Stomach smooth muscle (tissue), 2 donors: ENCODE data around the gene KRTAP4-1.
"Not testable (repeated sequence)": the region's sequence is repeated elsewhere in the genome, so short reads cannot be mapped to it uniquely, and the experiment has no call there.

Source experiments
- H3K27ac ChIP-seq: one replicate; pipeline ENCODE4 v1.7.0; 2013; ENCODE audit warnings: mild to moderate bottlenecking, low read length, inconsistent platforms
- H3K27me3 ChIP-seq, 2 donors: one replicate each; pipeline ENCODE4 v1.7.0; 2013; ENCODE audit warnings: low read length in 2 of 2; ENCODE audit not compliant: insufficient read depth in 2 of 2, control insufficient read depth in 1 of 2
- H3K36me3 ChIP-seq, 2 donors: one replicate each; pipeline ENCODE4 v1.7.0; 2013; ENCODE audit warnings: low read length in 2 of 2; ENCODE audit not compliant: control insufficient read depth in 2 of 2, insufficient read depth in 2 of 2
- H3K4me1 ChIP-seq: one replicate; pipeline ENCODE4 v1.7.0; 2013; ENCODE audit warnings: low read length; ENCODE audit not compliant: control insufficient read depth, insufficient read depth
- H3K4me3 ChIP-seq, 2 donors: one replicate each; pipeline ENCODE4 v1.7.0; 2013; ENCODE audit warnings: low read length in 2 of 2
- H3K9ac ChIP-seq, 2 donors: one replicate each; pipeline ENCODE4 v1.7.0; 2013; ENCODE audit warnings: low read length in 2 of 2, mild to moderate bottlenecking in 1 of 2
- H3K9me3 ChIP-seq, 2 donors: one replicate each; pipeline ENCODE4 v1.7.0; 2013; ENCODE audit warnings: low read length in 2 of 2; ENCODE audit not compliant: control insufficient read depth in 2 of 2
- donor health status: healthy.
- donor health status: Pancreatic carcinoma.

KRTAP4-1 gene

GRCh38 chr17:41199421-41200078, 14.8 kb upstream of the KRTAP4-1 start:
- H3K4me1 ChIP-seq: no peaks in the 10 kb centered on the region
- H3K9ac ChIP-seq: no peak overlapping the region
- H3K36me3 ChIP-seq: no peaks in the 10 kb centered on the region
- no peak overlapping the region for H3K27ac ChIP-seq
- H3K9me3 ChIP-seq: no peaks in the 10 kb centered on the region
- no peak overlapping the region for H3K4me3 ChIP-seq
- H3K27me3 ChIP-seq: no peaks in the 10 kb centered on the region

DNA sequence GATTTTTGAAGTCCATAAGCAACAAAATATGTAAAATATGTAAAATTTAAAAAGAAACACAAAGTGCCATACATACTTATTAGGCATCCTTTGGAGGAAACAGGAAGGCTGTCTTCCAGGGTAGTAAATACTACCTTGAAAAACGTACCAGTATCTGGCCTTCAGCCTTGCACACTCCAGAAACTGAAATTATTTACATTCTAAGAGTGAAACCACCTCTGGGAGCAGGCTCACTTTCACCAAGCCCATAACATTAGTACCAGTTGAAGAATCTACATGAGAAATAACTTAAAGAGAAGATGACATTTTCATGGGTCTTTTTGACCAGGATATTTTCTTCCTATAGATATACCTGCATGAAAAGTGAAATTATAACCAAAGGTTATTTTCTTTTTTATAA, 11.4 kb upstream of the KRTAP4-1 start:
- H3K9ac ChIP-seq: no peak overlapping the region
- no peaks in the 10 kb centered on the region for H3K9me3 ChIP-seq
- no peak overlapping the region for H3K27ac ChIP-seq
- H3K27me3 ChIP-seq: no peaks in the 10 kb centered on the region
- H3K4me3 ChIP-seq: no peak overlapping the region
- H3K4me1 ChIP-seq: no peaks in the 10 kb centered on the region
- no peaks in the 10 kb centered on the region for H3K36me3 ChIP-seq

GRCh38 chr17:41190328-41190727, 5.6 kb upstream of the KRTAP4-1 start:
- Histone ChIP-seq H3K27me3 (peaks cover 0 to 4% of the 10 kb centered on the region in 2 donors), H3K4me1 (no peaks in the 10 kb centered on the region), H3K9ac (no peak overlapping the region), H3K36me3 (no peaks in the 10 kb centered on the region), H3K27ac (no peak overlapping the region), H3K4me3 (no peak overlapping the region), H3K9me3 (no peaks in the 10 kb centered on the region)

DNA sequence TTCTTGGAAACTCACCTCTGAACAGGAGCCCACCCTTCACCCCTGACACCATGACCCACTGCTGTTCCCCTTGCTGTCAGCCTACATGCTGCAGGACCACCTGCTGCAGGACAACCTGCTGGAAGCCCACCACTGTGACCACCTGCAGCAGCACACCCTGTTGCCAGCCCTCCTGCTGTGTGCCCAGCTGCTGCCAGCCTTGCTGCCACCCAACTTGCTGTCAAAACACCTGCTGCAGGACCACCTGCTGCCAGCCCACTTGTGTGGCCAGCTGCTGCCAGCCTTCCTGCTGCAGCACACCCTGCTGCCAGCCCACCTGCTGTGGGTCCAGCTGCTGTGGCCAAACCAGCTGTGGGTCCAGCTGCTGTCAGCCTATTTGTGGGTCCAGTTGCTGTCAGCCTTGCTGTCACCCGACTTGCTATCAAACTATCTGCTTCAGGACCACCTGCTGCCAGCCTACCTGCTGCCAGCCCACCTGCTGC, 5.2 kb upstream of the KRTAP4-1 start, which contains the start of gene KRTAP9-1:
Gene KRTAP9-1, plus strand, starts transcription at position 51 of the 482 bp plus-strand sequence. Its CDS starts 0 bp downstream, at position 51.
- H3K27me3 ChIP-seq, H3K4me3 ChIP-seq, H3K9me3 ChIP-seq: not testable (repeated sequence)

GRCh38 chr17:41186872-41187271, 2.2 kb upstream of the KRTAP4-1 start:
- H3K4me3 ChIP-seq: no peak overlapping the region
- H3K9ac ChIP-seq: no peak overlapping the region
- H3K27ac ChIP-seq: no peak overlapping the region
- no peaks in the 10 kb centered on the region for H3K36me3 ChIP-seq
- no peaks in the 10 kb centered on the region for H3K4me1 ChIP-seq
- H3K27me3 ChIP-seq: peaks cover 0 to 4% of the 10 kb centered on the region in 2 donors
- no peaks in the 10 kb centered on the region for H3K9me3 ChIP-seq

More for the DNA sequence above, 5.2 kb upstream of the KRTAP4-1 start, which contains the start of gene KRTAP9-1:
- H3K36me3 ChIP-seq, H3K27ac ChIP-seq, H3K4me1 ChIP-seq, H3K9ac ChIP-seq: not testable (repeated sequence)

GRCh38 chr17:41185001-41185400, 290 bp upstream of the KRTAP4-1 start:
- no peaks in the 10 kb centered on the region for H3K4me1 ChIP-seq
- no peak overlapping the region for H3K4me3 ChIP-seq
- H3K36me3 ChIP-seq: no peaks in the 10 kb centered on the region
- H3K27me3 ChIP-seq: peaks cover 0 to 4% of the 10 kb centered on the region in 2 donors
- H3K9ac ChIP-seq: no peak overlapping the region
- H3K27ac ChIP-seq: no peak overlapping the region
- no peaks in the 10 kb centered on the region for H3K9me3 ChIP-seq

DNA sequence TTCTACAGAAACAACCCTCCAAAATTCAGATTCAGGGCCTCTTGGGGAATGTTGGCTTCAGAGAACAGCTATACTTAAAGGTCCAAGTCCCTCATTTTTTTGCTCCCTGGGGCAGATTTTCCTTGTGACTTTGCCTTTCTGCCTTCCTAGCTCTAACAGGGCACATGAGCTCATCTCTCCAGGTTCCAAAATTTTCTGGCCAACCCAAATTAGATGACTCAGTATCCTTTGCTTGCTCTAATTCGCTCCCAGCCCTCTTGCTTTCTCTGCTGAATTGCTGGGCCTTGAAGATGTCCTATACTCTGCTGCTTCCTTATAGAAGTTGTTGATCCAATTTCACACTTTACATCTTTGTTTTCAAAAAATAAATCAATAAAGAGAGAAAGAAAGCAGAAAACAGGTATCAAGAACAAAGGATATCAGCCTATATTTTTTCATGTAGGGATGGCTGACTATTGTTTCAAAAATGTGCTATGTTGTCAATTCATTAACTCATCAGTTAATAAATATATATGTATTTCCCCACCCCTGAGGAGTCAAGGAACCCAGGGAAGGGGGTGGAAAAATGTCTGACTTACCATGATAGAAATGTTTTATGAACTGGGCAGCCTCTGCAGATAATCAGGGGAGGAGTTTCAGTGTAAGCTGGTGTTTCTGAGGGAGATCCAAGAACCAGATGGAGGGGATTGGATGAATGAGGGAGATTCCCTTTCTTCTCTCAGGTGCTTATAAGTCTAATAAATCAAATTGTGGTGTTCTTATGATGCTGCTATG, 5.7 kb downstream of the KRTAP4-1 start:
- peaks cover 0 to 8% of the 10 kb centered on the region in 2 donors for H3K27me3 ChIP-seq
- H3K9ac ChIP-seq: no peak overlapping the region
- no peak overlapping the region for H3K27ac ChIP-seq
- no peak overlapping the region for H3K4me3 ChIP-seq
- H3K36me3 ChIP-seq: no peaks in the 10 kb centered on the region
- no peaks in the 10 kb centered on the region for H3K9me3 ChIP-seq
- H3K4me1 ChIP-seq: no peaks in the 10 kb centered on the region

DNA sequence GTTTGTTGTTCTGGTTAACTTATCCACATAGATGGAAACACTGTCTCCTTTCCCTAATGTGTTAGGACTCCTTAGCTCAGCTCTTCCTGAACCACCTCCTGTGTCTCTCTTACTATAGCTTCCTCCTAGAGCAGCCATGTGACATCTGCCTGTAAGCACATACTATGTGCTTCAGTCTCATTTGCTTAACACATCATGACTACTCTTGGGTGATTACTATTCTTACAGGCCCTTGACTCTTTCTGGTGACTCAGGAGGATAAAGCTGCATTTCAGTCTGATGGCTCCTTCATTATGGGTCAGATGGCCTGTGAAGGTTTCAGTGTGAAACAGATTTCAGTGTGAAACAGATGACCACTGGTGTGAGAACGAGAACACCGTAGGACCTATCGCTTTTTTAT, 6.4 kb downstream of the KRTAP4-1 start:
- Histone ChIP-seq H3K9me3 (no peaks in the 10 kb centered on the region), H3K27ac (no peak overlapping the region), H3K4me3 (no peak overlapping the region), H3K27me3 (peaks cover 0 to 9% of the 10 kb centered on the region in 2 donors), H3K4me1 (no peaks in the 10 kb centered on the region), H3K36me3 (no peaks in the 10 kb centered on the region), H3K9ac (no peak overlapping the region)

GRCh38 chr17:41177727-41178271, 6.9 kb downstream of the KRTAP4-1 start, which contains the start of gene KRTAP4-2:
TSS of gene KRTAP4-2 (minus strand) at chr17:41178221. CDS start at chr17:41178164, 57 bp downstream.
- H3K27me3 ChIP-seq: peaks cover 0 to 9% of the 10 kb centered on the region in 2 donors

GRCh38 chr17:41176744-41177387, 7.8 kb downstream of the KRTAP4-1 start:
- Histone ChIP-seq H3K27me3 (peaks cover 0 to 9% of the 10 kb centered on the region in 2 donors), H3K9me3 (no peaks in the 10 kb centered on the region), H3K9ac (no peak overlapping the region), H3K4me1 (no peaks in the 10 kb centered on the region), H3K27ac (no peak overlapping the region), H3K36me3 (no peaks in the 10 kb centered on the region), H3K4me3 (no peak overlapping the region)

More at GRCh38 chr17:41177727-41178271, 6.9 kb downstream of the KRTAP4-1 start, which contains the start of gene KRTAP4-2:
- Histone ChIP-seq H3K4me1 (no peaks in the 10 kb centered on the region), H3K36me3 (no peaks in the 10 kb centered on the region), H3K9me3 (no peaks in the 10 kb centered on the region), H3K4me3 (no peak within 1 kb of the TSS), H3K27ac (no peak within 1 kb of the TSS), H3K9ac (no peak within 1 kb of the TSS)
